Psoas muscle (tissue), 8 donors: ENCODE measurements around the gene BCAR1. TPM values are rescaled to one million over a fixed set of nuclear protein-coding genes. Genes with fewer than 3 reads are reported as not detected.
A peak's percentile ranks its signal among the peaks of the same experiment; 100 is the strongest.
"Not testable (repeated sequence)": the region's sequence is repeated elsewhere in the genome, so short reads cannot be mapped to it uniquely, and the experiment has no call there.

Experiments used
- ATAC-seq, 4 donors: fragments of 200-7000 bp; cut with Tn5 transposase; one replicate each; pipeline ENCODE4 v1.9.1; 2020; ENCODE audit warnings: moderate library complexity in 3 of 4, mild to moderate bottlenecking in 2 of 4
- DNase-seq, 2 donors: peaks; one replicate each; pipeline ENCODE4 v3.0.0-alpha.2; 2020
- H3K27ac ChIP-seq: fragments of 200-600 bp; one replicate; pipeline ENCODE4 v1.8.0; 2022
- H3K27me3 ChIP-seq, 3 donors: fragments of 200-600 bp in 1 of 3; one replicate each; pipeline versions ENCODE4 v1.6.1 to v1.8.0; 2013 to 2022; ENCODE audit warnings: low read length in 2 of 3, mild to moderate bottlenecking in 2 of 3, moderate library complexity in 1 of 3; ENCODE audit not compliant: insufficient read depth in 3 of 3
- H3K36me3 ChIP-seq, 2 donors: fragments of 200-600 bp in 1 of 2; one replicate each; pipeline versions ENCODE4 v1.6.1 to v1.8.0; 2013 to 2022; ENCODE audit warnings: low read depth in 1 of 2, mild to moderate bottlenecking in 1 of 2, moderate library complexity in 1 of 2; ENCODE audit not compliant: insufficient read depth in 1 of 2
- H3K4me1 ChIP-seq: fragments of 200-600 bp; one replicate; pipeline ENCODE4 v1.8.0; 2022
- H3K4me3 ChIP-seq: fragments of 200-600 bp; one replicate; pipeline ENCODE4 v1.8.0; 2022; ENCODE audit warnings: mild to moderate bottlenecking
- H3K9me3 ChIP-seq: fragments of 200-600 bp; one replicate; pipeline ENCODE4 v1.8.0; 2022
- CTCF ChIP-seq: fragments of 200-600 bp; IDR thresholded peaks from one replicate; pipeline ENCODE4 v1.8.0; 2022; ENCODE audit warnings: antibody characterized with exemption
- WGBS, 3 donors: extraction: QIAGEN DNeasy Blood & Tissue Kit; methylation state at CpG; one replicate each; pipeline versions ENCODE4 v1.1.6 to v1.1.7; 2013; 5-methylcytosine and 5-hydroxymethylcytosine counted together
- intact Hi-C, 2 donors: fragments of 100-400 bp; cut with DNase I; formaldehyde crosslinking; loops; one replicate each; pipeline versions ENCODE4 v1.11.0 to v1.14.2; 2022
- polyA plus RNA-seq, 3 donors: library from polyadenylated mRNA; stranded (reverse); fragments of 200-250 nt; gene quantifications; one replicate each; pipeline ENCODE4 v1.2.3, GENCODE V29; 2013
- total RNA-seq, 4 donors: library from RNA; stranded (reverse); fragmentation: NEBNext Ultra II Directional in 2 of 4; extraction: Animal tissue kit (Norgen Biotek cat#: 25700) in 2 of 4; gene quantifications; one replicate each; pipeline versions ENCODE4 v1.2.1 to v1.2.4, GENCODE V29; 2021 to 2023
- donor health status: healthy with polysubstance abuse.
- donor health status: DM: no; HTN: no; CAD: no; lungs with moderate emphysema.
- donor health status: Bipolar disorder and iron deficiency.
- donor health status: healthy.
- donor health status: DM: yes; HTN: yes; CAD: no.
- donor health status: DM: no; HTN: no; CAD: no.
- donor health status: DM: no; HTN: no; CAD: no.
- donor health status: DM: yes; HTN: yes; CAD: no.

The BCAR1 gene
- total and polyA plus RNA-seq, 7 donors, result 61.8 to 108 (median 78.7) TPM

DNA sequence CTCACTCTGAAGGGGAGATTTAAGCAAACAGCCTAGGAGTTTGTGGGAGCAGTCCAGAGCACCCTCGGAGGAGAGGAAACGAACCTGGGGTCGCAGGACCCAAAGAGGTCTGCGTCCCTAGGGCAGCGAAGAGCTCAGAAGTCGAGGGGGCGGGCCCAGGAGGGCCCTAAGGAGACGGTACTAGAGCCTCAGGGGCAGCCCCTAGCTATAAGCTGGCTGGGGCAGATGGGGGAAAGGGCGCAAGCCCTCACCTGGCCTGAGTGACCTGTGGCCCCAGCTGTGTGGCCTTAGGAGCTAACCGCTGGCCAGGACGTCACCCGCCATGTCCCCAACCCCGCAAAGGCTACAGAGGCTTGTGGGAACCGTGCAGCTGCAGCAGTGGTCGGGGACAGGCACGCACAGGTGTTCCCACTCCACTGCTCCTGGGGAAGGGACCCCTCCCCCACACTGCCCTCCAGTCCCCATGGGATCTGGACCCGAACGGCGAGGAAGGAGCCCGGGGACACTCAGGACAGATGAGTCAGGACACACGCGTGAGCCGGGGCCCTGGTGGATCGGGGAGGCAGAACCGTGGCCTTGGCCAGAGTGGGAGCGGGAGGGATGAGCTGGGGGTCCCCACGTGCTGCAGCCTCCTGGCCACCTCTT, 42.4 kb downstream of the BCAR1 start:
- no peak for TF ChIP-seq CTCF
- Histone ChIP-seq H3K9me3 (no peaks in the 10 kb centered on the region), H3K4me1 (no peaks in the 10 kb centered on the region), H3K36me3 (no peaks in the 10 kb centered on the region), H3K4me3 (no peak overlapping the region), H3K27ac (no peak overlapping the region), H3K27me3 (no peaks in the 10 kb centered on the region)
- DNase-seq (peak in 1 of 2 donors; percentile 43), ATAC-seq (no peak)
- intact Hi-C loops, result no loop called here
- WGBS, 3 donors, result 79 to 81% (median 79%) methylated on average over 23 to 27 of the region's 27 CpGs

DNA sequence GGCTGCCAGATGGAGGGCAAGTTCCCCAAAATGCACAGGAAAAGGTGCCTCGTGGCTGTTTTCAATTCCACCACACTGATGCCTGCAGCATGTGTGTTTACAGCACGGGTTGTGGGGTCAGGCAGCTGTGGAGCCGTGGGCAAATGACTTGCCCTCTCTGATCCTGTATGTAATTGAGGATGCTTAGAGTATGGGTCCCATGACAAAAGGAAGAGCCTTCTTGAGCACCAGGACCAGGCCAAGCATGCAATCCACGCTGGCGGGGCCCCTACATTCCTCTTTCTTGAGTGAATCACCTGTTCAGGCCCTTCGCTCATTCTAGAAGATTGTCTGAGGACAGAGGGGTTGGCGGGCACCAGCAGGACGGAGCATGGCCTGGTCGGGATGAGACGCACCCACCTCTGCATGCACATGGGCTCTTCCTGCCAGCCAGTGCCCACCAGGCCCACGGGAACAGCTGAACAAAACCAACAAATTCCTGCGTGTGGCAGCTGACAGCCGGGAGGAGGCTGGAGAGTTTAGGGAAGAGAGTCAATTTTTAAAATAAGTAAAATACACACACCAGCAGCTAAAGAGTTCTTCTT, 43.1 kb downstream of the BCAR1 start:
- H3K4me1 ChIP-seq, result no peaks in the 10 kb centered on the region
- intact Hi-C loops, result no loop called here
- peak in 1 of 2 donors; percentile 7 for DNase-seq
- no peaks in the 10 kb centered on the region for H3K9me3 ChIP-seq
- H3K36me3 ChIP-seq, result no peaks in the 10 kb centered on the region
- no peak overlapping the region for H3K27ac ChIP-seq
- WGBS, 3 donors, result 62 to 70% (median 68%) methylated on average over 13 of the region's 13 CpGs
- no peaks in the 10 kb centered on the region for H3K27me3 ChIP-seq
- H3K4me3 ChIP-seq, result no peak overlapping the region
- no peak for ATAC-seq
- TF ChIP-seq CTCF, result no peak

GRCh38 chr16:75207831-75208230, 43.6 kb downstream of the BCAR1 start:
- Histone ChIP-seq H3K4me1 (no peaks in the 10 kb centered on the region), H3K36me3 (no peaks in the 10 kb centered on the region), H3K27me3 (no peaks in the 10 kb centered on the region), H3K9me3 (no peaks in the 10 kb centered on the region), H3K27ac (no peak overlapping the region), H3K4me3 (no peak overlapping the region)
- 83 to 93% (median 93%) methylated on average over 11 of the region's 11 CpGs for WGBS, 3 donors
- DNase-seq (peak in 1 of 2 donors; percentile 44), ATAC-seq (no peak)
- TF ChIP-seq CTCF, result no peak
- intact Hi-C loops, result loop anchor here in 1 of 2 donors (2.0 kb wide), 1 partner anchor 17 kb away; no protein-coding TSS in a partner anchor

- no peaks in the 10 kb centered on the region for H3K4me1 ChIP-seq
- H3K27me3 ChIP-seq, result no peaks in the 10 kb centered on the region
- no peak within 1 kb of the TSS for H3K27ac ChIP-seq
- 82 to 85% (median 84%) methylated on average over 21 to 24 of the region's 24 CpGs for WGBS, 3 donors
- no peaks in the 10 kb centered on the region for H3K36me3 ChIP-seq
- peak in 2 of 4 donors; percentile 16 to 26 for ATAC-seq
- peak in 1 of 2 donors; percentile 10 for DNase-seq
- no peak for TF ChIP-seq CTCF
- H3K4me3 ChIP-seq, result no peak within 1 kb of the TSS
- intact Hi-C loops, result loop anchor here (1.0 to 2.0 kb wide), 2 partner anchors 17 to 18 kb away; no protein-coding TSS in a partner anchor
- no peaks in the 10 kb centered on the region for H3K9me3 ChIP-seq
Observed at GRCh38 chr16:75206749-75207451, 44.5 kb downstream of the BCAR1 start, which contains the start of gene CTRB2. TSS of gene CTRB2 (minus strand) at chr16:75207161. CDS start at chr16:75207141, 20 bp downstream.

- H3K4me3 ChIP-seq, H3K27me3 ChIP-seq, H3K27ac ChIP-seq, H3K4me1 ChIP-seq, H3K9me3 ChIP-seq, H3K36me3 ChIP-seq: not testable (repeated sequence)
- peak in 1 of 2 donors; percentile 5 for DNase-seq
- peak; percentile 15 to 25 (median 20) for ATAC-seq
- WGBS, 3 donors, result 85 to 89% (median 89%) methylated on average over 19 of the region's 25 CpGs
- intact Hi-C loops, result loop anchor here (1.0 to 2.0 kb wide), 2 partner anchors 18 to 19 kb away; no protein-coding TSS in a partner anchor
Observed at GRCh38 chr16:75205961-75206748, 45.3 kb downstream of the BCAR1 start.

GRCh38 chr16:75205438-75205837, 46.0 kb downstream of the BCAR1 start:
- H3K27me3 ChIP-seq, H3K4me1 ChIP-seq, H3K27ac ChIP-seq, H3K36me3 ChIP-seq, DNase-seq, H3K4me3 ChIP-seq, H3K9me3 ChIP-seq, intact Hi-C loops: not testable (repeated sequence)
- ATAC-seq, result peak in 2 of 4 donors; percentile 6 to 16
- WGBS, 3 donors, result 89 to 97% (median 92%) methylated on average over 5 to 9 of the region's 19 CpGs

- DNase-seq, H3K4me1 ChIP-seq, H3K36me3 ChIP-seq, H3K9me3 ChIP-seq, H3K27ac ChIP-seq, intact Hi-C loops, H3K4me3 ChIP-seq, H3K27me3 ChIP-seq: not testable (repeated sequence)
- peak in 2 of 4 donors; percentile 12 to 40 for ATAC-seq
- no CpG with 5 or more reads among the region's 20 CpGs for WGBS, 3 donors
Observed at GRCh38 chr16:75204905-75205304, 46.5 kb downstream of the BCAR1 start.
